Hippocampal formation (tissue), 2 donors: ENCODE results near the gene RLN3.
"Not testable (repeated sequence)": the region's sequence is repeated elsewhere in the genome, so short reads cannot be mapped to it uniquely, and the experiment has no call there.

Experiments used
- DNase-seq, 2 donors: peaks; one replicate each; lab custom pipeline; 2025; lab: John Stamatoyannopoulos, UW

Gene RLN3

GRCh38 chr19:13995017-13995728 lies 32.8 kb upstream of the RLN3 start:
- no peak for DNase-seq

DNA sequence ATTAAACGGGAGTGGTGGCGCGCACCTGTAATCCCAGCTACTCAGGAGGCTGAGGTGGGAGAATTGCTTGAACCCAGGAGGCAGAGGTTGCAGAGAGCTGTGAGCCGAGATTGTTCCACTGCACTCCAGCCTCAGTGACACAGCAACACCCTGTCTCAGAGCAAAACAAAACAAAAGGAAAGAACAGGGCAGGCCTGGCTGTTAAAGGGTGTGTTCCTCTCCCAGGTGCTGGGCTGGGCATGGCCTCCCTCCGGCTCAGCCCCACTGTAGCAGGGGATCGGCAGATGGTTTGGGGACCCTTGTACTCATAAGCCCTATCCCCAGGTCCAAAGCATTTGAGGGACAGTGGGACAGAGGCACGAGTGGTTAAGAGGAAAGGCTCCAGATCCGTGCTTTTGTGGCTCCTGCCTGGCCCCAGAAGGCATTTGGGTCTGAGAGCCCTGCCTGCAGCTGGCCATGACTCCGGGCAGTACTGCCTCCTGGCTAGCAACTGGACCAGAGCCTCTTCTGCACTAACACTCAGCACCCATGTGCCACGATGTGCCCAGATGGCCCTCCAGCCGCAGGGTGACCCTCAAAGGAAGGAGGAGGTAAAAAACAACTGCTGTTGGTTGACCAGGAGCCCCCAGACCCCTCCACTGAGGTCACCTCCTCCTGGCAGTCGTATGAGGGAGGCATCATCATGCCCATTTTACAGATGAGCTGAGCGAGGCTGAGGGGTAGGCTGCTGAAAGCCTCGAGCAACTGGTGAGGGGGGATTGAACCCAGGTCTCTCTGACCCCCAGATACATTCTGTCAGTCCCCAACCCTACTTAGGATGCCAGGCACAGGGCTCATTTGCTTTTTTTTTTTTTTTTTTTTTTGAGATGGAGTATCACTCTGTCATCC lies 31.8 kb upstream of the RLN3 start:
- DNase-seq: no peak

DNA sequence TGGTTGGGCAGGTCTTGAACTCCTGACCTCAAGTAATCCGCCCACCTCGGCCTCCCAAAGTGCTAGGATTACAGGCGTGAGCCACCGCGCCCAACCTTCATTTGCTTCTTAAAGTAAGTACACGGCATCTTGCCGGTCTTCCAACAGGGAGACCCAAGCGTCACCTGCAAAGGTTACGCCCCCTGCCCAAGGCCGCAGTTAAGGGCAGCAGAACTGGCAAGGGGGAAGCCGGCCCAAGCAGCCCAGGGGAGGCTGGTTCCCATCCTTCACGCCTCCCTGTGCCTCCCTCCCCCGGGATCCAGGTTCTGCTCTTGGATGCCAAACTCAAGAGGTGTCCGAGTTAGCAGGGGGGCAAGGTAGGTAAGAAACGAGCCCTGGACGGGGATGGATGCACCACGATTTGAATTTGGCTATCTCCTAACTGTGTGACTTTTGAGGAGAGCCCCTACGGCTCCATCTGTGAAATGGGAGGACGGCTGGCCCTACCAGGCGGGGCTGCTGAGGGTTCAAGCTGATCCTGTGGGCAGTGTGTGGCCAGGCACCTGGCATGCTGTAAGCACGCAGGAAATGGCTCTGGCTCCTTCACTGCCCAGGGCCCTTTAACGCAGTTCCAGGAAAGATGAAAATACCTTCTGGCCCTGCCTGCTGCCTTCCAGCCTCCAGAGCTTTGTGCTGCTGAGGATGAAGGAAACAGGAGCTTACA lies 30.9 kb upstream of the RLN3 start:
- no peak for DNase-seq

GRCh38 chr19:13997631-13997962 lies 30.4 kb upstream of the RLN3 start:
- no peak for DNase-seq

DNA sequence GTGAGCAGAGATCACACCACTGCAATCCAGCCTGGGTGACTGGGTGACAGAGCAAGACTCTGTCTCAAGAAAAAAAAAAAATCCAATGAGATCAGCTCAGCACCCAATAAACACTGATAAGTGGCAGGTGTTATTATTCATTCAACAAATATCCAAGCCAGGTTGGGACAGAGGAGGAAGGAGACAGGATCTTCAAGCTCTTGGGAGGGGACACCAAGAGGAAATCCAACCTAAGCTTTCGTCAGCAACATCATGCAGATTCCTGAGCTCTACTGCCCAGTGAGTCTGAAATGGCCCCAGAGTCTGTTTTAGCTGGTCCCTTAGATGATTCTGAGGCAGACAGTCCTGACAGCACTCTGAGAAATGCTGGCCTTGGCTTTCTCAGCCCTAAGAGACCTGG lies 29.5 kb upstream of the RLN3 start:
- no peak for DNase-seq

GRCh38 chr19:13999085-13999484 lies 28.9 kb upstream of the RLN3 start:
- DNase-seq: no peak

- DNase-seq: no peak
Measured at GRCh38 chr19:14000691-14001375, 27.1 kb upstream of the RLN3 start.

DNA sequence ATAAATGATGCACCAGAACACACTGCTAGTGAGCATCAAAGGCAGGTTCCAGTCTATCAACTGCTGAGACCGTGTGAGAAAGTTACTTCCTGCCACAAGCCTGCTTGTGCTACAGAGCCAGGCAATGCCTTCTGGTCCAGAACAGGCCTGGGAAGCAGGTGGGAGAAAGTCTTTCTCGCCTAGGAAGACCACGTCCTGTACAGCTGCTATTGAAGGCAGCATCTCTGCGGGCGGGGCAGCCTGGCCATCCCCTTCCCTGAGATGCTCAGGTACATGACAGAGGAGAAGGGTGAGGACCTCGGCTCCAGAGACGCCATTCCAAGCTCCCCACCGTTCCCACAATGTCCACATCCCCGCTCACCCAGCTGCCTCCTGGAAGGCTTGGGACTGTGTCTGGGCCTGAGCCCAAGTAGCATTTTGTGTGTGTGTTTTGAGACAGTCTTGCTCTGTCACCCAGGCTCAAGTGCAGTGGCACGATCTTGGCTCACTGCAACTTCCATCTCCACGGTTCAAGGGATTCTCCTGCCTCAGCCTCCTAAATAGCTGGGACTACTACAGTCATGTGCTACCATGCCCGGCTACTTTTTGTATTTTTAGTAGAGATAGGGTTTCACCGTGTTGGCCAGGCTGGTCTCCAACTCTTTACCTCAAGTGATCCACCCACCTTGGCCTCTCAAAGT lies 25.2 kb upstream of the RLN3 start:
- no peak for DNase-seq

DNA sequence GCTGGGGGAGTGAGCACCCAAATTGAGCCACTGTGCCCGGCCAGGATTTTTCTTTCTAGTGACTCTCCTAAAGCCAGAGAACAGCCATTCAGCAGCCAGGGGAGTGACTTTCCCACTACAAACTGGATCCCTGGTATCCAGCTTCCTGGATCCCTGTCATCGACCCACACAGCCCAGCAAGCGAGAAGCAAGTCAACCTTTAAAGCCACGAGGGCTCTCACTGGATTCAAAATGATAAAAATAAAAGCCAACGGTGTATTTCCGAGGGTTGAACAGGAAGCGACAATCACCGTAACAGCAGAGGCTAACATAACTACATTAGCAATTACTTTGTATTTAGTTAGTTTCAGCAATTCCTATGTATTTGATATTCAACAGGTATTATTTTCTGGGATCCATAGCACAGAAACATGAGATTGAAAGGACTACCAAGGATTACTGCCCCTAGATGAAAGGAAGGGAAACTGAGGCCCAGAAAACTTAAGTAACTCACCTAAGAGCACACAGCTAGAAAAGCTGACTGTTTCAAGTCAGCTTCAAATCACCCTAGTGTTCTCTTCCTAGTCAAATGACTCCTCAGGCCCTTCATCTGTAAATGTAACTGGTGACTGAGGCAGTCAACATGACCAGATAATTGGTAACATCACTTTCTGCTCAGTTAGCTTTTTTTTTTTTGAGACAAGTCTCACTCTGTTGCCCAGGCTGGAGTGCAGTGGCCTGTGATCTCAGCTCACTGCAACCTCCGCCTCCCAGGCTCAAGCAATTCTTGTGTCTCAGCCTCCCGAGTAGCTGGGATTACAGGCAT lies 24.5 kb upstream of the RLN3 start:
- DNase-seq: no peak

- peak; percentile 39 to 41 for DNase-seq
Measured at GRCh38 chr19:14004619-14005348, 23.2 kb upstream of the RLN3 start.

- peak; percentile 50 to 76 for DNase-seq
Measured at GRCh38 chr19:14005349-14006084, 22.4 kb upstream of the RLN3 start.

GRCh38 chr19:14006085-14006765 lies 21.7 kb upstream of the RLN3 start, which contains the start of gene RFX1:
RFX1 (minus strand) TSS chr19:14006320; CDS start chr19:13993843, 12,477 bp downstream.
- peak; percentile 99 to 100 for DNase-seq

DNA sequence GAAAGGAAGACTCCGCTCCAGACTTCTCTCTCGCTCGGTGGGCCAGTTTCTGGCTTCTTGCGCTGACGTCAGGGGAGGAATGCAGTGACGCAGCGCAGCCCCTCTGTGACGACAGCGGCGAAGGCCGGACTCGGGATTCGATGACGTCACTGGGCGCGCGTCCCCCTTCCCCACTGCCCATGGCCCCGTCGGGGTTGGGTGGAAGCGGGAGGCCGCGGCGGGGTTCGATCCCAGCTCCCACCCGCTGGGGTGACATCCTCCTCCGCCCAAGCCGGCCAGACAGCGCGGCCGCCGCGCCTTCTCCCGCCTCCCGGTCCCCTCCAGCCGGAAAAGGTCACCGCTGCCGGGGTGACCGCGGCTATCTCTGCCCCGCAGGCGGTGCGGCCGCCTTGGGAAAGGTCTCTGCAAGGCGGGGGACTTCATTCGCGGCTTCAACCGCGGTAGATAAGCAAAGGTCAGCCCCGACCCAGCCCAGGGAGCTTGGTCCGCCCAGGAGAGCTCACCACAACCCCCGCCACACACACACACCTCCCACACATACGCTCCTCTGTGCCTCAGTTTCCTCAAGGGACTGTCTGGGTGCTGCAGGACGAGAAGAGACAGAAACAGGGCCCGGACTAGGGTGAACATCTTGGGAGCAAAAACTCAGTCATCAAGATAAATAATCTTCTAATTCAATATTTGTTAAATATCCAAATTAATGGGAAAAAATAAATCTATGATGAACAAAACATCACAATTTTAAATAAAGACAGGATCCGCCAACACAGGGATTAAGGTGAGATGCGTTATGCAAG lies 21.0 kb upstream of the RLN3 start:
- DNase-seq: peak in 1 of 2 donors; percentile 78

DNA sequence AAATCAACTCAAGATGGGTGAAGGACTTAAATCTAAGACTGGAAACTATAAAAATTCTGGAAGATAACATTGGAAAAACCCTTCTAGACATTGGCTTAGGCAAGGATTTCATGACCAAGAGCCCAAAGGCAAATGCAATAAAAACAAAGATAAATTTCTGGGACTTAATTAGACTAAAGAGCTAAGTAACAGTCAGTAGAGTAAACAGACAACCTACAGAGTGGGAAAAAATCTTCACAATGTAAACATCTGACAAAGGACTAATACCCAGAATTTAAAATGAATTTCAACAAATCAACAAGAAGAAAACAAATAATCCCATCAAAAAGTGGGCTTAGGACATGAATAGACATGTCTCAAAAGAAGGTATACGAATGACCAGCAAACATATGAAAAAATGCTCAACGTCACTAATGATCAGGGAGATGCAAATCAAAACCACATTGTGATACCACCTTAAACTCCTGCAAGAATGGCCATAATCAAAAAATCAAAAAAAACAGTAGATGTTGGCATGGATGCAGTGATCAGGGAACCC lies 15.5 kb upstream of the RLN3 start:
- no peak for DNase-seq

GRCh38 chr19:14015524-14016035 lies 12.4 kb upstream of the RLN3 start:
- no peak for DNase-seq

DNA sequence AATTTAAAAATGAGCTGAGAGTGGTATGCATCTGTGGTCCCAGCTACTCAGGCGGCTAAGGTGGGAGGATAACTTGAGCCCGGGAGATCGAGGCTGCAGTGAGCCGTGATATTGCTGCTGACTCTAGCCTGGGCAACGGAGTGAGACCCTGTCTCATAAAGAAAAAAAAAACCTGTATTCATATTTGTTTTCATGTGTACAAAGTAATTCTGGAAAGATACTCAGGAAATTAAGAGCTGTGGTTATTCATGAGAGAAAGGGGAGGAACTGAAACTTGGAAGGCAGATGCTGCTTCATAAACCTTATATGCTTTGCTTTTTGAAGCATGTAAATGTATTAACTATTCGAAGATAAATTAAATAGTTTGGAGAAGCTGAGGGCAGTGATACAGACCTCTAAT lies 8.8 kb upstream of the RLN3 start:
- no peak for DNase-seq

GRCh38 chr19:14019739-14020138 lies 8.2 kb upstream of the RLN3 start:
- not testable (repeated sequence) for DNase-seq
